Stimulated activated CD4-positive, alpha-beta T cell treated with anti-CD3 and anti-CD28 coated beads, Interleukin-1b, Interleukin-23, amount 100 ng/mL, for 1 hour (primary cell): Measurements from ENCODE around the gene ZNF618.
"Not testable (repeated sequence)": the region's sequence is repeated elsewhere in the genome, so short reads cannot be mapped to it uniquely, and the experiment has no call there.

Experiments used
- DNase-seq, 2 donors: peaks; one replicate each; pipeline ENCODE4 v3.0.0-alpha.2; 2020; ENCODE audit warnings: low read depth in 2 of 2

ZNF618 gene

DNA sequence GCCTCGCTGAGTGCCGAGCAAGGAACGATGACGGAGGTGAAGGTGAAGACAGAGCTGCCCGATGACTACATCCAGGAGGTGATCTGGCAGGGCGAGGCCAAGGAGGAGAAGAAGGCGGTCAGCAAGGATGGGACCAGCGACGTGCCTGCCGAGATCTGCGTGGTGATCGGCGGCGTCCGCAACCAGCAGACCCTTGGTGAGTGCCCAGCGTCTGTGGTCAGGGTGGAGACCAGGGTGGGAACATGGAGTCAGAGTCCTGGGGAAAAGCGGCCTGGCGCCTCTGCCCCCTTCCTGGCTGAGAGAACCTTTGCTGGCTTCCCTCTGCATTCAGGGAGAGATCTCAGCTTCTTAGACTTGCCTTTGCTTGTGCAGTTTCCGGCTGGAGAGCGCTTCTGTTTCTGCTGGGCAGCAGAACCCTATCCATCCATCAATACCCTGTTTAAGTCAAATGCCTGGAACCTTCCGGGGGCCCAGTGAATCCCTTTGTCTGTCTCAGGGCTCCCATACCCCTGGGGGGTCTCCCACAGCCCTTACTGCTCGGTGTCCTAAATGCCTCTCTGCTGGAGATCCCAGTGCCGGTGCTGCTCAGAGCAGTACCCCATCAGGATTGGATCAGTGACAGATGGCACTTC lies 112.4 kb downstream of the ZNF618 start:
- DNase-seq: no peak

DNA sequence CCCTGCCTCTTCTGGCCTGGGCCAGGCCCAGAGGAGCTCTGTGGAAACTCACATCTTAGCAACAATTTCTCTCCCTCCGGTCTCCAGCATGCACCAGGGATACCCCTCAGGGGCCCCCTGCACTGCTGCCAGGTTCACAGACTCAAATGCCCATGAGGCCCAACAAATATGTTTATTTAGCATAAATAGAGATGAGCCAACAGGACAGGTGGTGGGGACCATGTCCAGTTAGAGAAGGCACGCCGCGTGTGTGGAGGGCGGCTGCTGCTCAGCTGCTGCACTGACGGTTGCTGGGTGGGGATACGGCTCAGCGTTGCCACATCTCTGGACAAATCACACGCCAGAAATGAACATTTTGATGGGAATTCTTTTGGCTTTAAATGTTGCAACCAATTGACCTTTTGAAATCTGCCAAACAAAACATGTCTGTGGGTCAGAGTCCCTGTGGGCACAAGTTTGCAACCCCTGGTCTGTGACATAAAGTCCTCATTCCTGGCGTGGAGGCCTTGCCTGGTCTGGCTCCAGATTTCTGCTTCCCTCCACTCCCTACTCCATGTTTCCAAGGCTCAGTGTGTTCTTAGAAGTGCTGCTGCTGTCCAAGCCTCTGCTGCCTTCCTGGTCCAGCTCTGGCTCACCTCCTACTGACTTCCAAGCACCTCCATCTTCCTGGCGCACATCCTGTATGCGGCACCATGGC lies 113.1 kb downstream of the ZNF618 start:
- DNase-seq: no peak

DNA sequence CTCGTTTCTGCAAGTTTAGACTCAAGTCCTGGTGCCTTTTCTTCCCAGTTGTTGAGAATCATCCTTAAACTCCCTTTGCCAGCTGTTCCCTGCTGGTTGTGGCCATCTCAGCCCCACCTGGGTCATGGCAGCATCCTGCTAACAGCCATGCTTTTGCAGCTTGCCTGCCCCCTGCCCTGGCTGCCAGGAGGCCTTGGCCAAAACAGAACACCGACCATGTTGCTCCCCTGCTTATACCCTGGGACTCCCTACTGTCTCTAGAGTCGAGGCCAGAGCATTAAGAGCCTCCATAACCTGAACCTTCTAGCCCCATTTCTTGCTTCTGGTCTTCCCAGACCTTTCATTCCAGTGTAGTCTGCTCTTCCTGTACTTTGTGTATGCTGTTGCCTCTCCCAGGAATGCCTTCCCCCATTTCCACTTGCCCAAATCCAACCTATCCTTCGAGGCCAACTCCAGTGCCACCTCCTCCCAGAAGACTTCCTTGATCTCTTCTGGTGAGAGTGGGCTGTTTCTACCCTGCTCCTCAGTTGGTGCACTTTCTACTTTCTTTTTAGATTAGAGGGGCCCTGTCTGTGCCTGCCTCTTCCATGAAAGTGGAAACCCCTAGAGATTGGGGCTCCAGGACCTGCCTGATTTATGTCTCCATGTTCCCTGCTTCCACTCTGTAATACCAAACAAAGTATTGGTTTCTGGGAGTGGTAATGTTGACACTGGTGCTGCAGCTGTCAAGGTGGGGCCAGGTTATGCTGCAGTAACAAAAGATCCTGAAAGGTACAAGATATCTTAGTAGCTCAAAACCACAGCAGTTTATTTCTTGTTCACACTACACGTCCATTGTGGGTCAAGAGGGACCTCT lies 113.8 kb downstream of the ZNF618 start:
- no peak for DNase-seq

DNA sequence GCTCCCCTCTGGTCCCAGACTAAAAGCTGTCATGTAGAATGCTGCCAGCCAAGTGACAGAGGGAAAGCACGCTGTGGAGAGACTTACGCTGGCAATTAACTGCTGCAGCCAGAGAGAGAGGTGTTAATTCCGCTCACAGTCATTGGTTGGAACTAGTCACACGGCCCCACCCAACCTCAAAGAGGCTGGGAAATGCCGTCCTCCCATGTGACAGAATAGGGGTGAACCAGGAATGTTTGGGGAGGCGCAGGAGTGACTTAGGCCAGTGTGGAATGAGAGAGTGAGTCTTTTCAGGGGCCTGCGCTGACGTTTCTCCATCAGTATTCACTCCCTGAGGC lies 114.4 kb downstream of the ZNF618 start:
- DNase-seq: no peak

DNA sequence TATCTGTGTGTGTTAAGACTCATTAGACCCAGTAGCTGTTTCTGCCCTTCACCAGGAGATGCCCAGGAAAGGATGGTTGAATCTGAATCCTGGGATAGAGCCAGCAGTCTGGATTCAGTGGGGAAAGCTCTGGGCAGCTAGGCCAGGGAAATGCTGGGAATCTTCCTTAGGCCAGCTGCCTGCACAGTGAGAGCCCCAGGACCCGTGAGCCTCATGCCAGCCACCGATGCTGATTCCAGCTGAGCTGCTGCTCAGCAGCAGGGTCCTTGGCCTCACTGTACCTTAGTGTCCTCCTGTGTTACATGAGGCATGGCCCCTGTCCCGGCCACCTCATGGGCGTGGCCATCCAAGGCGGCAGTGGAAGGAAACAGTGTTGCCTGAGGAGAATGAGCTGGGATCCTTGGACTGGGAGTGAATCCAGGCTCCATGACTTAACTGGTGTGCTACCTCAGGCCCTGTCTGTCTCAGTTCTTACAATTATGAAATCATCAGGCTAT lies 114.9 kb downstream of the ZNF618 start:
- DNase-seq: no peak

DNA sequence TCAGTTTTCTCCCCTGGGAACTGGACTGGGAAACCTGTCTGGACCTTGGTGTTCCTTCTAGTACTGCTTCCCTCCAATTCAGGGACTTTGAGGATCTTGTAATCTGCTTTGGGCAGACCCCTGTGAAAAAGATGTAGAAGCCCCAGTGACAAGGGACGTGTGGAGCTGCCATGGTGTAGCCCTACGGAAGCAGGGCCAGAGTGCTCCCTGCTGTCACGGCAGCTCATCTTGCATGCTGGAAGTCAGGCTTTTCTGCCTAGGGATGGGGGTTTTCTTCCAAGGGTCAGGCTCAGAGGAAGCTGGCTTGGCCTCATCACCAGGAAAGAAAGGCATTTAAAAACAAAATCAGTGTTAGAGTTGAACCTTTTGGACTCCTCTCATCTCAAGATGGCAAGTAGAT lies 115.6 kb downstream of the ZNF618 start:
- no peak for DNase-seq

DNA sequence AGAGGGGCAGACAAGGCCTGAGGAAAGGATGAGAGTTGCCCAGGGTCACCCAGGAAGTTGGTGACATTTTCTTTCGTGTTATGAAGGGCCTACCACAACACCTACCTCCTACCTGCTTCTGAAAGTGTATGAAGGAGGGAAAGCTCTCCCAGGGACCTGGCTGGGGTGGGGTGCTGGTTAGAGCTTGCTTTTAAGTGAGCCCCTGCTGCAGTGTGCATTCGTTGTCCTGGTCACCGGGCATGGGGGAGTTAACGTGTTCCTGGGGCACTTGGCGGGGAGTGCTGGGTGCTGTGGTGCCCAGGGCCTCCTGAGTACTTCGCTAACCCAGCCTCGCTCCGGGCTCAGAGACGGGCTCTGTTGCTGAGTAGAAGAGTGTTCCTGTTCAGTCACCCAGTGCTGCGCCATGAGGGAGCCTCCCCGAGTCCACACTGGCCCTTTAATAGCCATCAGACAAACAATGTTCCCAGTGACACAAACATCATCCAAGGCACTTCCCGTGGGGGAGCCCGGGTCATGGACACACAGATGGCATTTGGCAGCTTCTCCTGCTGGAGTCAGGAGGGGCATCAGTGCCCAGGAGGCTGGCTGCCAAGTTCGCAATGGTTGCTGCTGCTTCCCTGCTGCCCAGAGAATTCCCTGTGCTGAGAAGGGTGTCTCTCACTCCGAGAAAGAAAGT lies 116.3 kb downstream of the ZNF618 start:
- DNase-seq: no peak

DNA sequence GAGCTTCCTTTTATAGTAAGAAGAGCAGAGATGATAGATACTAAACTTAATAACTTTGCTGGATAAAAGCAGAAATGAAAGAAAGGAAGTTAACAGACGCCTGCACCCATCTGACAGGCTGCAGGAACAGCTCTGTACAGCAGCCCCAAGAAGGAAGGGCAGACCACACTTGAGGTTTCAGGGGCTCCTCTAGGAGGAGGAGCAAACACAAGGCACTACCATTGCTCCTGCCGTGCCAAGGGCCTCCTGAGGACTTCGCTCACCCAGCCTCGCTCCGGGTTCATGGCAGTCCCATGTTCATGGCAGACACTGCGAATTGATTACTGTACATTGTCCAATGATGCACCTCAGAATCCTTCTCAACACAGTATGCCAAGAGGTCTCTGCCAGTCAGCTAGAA lies 116.9 kb downstream of the ZNF618 start:
- DNase-seq: no peak

DNA sequence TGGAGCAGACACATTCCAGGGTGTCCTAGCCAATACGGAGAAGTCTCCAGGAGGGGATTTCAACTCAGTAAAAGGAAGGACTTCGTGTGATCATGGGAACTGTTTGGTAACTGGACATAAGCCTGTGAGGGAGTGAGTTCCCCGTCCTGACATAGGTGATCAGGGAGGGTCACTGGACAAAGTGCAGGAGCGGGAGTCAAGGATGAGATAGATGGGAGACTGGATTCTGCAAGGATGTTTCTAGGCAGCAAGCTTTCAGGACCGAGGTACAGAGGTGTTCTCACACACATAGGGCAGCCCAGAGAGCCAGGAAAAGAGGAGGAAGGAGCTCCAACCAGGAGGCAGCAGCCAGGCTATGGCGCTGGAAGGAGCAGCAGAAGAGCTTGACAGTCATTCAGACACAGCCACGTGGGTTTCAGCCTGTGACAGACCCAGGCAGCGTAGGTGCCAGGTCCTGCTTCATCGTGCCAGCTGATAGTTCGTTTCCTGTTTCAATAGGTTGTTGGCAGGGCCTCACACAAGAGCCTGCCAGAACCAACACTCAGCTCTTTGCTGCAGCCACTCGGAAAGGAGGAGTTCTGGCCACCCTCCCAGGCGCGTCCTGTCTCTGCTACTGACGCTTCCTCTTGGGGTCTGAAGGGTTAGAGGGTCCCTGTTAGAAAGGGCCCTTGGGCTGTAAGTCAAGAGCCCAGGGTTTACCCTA lies 117.9 kb downstream of the ZNF618 start:
- no peak for DNase-seq

DNA sequence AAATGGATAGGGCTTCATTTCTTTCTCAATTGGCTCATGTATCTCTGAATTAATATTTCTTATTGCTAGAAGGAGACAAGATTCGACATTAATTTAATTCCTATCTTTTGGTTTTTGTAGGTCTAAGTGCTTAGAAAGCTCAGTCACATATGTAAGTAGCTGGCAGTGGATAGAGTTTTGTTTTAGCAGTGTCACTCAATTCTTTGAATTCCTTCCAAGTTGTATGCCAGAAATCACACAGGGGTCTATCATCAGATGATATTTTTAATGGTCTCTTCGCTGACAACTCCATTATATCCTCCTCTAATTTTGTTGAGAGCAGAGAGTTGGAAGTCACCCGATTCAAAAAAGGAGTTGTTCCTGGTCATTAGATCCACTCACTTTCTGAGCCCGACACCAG lies 119.3 kb downstream of the ZNF618 start:
- DNase-seq: no peak

DNA sequence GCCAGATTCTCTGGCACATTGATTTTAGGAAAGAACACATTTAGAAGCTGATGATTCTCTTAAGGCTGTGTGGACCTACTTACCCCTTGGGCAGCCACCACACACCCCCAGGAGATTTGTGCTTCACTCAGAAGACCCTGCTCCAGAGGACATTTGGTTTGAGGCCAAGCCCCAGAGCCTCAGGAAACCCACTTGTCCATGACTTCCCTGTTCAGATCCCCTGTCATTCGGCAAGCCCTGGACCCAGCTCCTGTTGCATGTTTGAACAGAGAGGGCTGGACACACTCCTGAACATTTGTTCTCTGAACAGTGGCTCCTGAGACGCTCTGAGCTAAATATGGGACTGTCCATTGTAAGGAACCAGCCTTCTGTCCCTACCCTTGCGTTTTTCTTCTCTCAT lies 119.9 kb downstream of the ZNF618 start:
- DNase-seq: no peak

DNA sequence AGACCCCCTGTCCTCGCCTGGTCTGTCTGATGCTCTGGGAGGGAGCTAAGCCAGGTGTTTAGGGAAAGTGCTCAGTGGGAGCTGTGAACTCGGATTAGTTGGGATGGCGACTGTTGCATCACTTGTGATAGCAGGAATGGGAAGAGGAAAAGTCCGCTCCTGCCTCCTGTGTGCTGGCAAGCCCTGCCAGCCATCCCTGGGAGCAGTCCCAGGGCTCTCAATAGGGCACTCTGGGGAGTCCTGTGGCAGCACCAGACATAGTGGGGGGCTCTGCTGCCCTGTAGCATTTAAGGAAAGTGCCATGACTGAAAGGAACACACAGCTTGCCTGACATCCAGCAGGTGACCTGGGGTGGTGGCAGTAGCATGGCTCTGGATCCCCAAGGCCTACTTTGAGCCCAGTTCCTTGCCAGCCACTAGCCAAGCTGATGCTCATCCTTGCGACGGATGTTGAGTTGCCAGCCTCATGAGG lies 120.5 kb downstream of the ZNF618 start:
- no peak for DNase-seq

DNA sequence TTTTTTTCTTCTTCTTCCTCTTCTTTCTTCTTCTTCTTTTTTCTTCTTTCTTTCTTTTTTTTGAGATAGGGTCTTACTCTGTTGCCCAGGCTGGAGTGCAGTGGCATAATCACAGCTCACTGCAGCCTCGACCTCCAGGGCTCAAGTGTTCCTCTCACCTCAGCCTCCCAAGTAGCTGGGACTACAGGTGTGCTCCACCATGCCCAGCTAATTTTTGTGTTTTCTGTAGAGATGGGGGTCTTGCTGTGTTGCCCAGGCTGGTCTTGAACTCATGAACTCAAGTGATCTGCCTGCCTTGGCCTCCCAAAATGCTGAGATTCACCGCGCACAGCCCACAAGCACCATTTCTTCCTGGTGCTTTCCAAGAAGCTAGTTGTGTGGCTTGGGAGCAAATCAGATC lies 121.0 kb downstream of the ZNF618 start:
- not testable (repeated sequence) for DNase-seq

DNA sequence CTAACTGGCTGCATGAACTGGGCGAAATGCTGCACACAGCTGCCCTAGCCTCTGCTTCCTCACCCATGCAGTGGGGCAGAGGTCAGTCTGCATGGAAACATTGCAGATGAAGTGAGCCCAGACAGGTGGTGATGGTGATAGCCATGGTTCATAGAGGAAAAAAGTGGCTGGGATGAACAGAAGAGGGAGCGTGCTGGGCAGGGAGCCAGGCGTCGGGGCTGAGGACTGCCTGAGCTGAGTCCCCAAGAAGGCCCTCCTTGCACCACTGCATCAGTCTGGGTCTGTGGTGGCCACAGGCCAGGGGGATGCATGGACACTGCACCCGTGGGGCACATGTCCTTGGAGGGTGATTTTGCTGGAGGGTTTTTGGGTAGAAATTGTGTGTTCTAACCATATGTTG lies 121.5 kb downstream of the ZNF618 start:
- no peak for DNase-seq

DNA sequence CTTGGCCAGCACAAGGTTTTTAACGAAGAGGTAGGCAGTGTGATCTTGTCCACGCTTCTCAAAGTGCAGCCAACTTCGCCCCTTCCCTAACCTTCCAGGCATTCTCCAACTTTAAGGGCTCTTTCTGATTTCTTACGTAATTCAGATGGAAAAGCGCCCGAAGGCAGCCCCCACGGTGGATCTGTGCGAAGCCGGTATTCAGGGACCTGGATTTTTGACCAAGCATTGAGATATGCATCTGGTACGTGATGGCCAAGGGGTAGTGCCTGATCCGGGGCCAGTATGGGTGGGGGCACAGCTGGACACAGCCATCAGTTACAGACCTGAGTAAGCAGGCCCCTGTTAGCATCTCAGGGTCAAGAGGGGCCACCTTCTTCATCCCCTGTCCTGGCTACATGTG lies 122.0 kb downstream of the ZNF618 start:
- no peak for DNase-seq

DNA sequence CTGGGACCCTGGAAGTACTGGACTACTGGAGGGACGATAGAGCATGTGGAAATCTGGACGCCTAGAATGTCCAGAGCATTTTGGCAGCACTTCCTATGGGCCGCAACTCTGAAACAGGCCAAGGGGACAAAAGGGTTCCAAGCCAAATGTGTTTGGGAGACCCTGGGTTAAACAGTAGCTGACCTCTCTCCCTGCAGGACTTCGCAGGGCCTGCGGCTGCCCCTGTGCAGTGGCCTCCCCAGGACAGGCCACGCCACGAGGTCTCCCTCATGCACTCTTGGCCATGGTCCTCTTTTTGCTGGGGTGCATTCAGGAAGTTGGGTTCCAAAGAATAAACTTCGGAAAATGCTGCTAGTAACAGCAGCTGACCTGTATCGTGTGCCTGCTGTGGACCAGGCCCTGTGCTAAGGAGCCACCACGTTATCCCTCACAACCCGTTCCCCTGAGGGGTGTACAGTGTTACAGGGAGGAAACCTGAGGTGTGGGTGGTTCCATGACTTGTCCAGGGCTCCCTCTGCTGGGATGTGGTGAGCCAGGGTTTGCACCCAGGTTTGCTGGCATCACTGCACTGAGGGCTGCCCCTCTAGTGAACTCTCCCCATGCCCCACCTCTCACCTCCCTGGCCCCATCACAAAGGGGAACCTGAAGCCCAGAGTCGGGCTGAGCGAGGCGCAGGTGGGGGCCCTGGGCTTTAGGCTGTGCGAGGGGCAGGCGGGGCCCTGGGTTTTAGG lies 122.6 kb downstream of the ZNF618 start:
- DNase-seq: no peak

DNA sequence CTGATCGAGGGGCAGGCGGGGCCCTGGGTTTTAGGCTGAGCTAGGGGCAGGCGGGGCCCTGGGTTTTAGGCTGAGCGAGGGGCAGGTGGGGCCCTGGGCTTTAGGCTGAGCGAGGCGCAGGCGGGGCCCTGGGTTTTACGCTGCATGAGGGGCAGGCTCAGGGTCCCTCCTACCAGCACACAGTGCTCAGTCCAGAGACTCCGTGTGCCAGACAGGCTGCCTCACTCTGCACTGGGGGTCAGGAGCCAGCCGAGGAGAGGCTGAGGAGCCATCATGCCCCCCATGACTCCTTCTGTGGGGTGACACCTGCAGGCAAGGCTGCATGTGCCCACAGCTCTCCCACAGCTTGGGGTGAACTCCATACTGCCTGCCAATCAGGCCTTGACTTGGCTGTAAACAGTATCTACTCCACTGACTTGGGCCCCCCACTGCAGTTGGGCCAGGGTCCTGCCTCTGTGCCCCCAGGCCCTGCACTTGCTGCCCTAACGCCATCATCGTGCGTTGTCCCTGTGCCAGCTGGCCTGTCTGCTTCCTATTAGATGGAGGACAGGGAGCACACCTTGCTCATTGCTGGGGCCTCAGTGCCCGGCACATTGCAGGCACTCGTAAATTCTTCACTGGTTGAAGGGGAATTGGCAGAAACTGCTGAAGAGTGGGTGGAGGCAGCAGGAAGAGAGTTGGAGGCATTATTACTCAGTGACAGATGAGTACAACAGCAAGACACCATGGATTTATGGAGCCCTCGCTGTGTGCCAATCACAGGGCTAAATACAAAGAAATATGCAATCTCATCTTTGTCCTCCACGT lies 123.3 kb downstream of the ZNF618 start:
- DNase-seq: no peak

DNA sequence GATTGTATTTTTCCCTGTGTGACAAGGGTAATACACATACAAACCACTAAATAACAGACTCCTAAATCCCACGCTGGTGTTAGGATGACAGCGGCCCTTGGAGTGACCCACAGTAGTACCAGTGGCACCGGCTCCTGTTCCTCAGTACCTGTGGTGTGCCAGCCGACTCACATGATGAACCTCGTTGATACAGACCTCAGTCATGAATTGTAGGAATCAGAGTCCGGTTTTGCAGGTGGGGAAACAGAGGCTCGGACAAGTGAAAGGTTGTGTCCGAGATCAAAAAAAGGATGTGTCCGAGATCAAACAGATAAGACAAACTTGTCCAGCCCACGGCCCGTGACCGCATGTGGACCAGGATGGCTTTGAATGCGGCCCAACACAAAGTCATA lies 124.0 kb downstream of the ZNF618 start:
- no peak for DNase-seq

DNA sequence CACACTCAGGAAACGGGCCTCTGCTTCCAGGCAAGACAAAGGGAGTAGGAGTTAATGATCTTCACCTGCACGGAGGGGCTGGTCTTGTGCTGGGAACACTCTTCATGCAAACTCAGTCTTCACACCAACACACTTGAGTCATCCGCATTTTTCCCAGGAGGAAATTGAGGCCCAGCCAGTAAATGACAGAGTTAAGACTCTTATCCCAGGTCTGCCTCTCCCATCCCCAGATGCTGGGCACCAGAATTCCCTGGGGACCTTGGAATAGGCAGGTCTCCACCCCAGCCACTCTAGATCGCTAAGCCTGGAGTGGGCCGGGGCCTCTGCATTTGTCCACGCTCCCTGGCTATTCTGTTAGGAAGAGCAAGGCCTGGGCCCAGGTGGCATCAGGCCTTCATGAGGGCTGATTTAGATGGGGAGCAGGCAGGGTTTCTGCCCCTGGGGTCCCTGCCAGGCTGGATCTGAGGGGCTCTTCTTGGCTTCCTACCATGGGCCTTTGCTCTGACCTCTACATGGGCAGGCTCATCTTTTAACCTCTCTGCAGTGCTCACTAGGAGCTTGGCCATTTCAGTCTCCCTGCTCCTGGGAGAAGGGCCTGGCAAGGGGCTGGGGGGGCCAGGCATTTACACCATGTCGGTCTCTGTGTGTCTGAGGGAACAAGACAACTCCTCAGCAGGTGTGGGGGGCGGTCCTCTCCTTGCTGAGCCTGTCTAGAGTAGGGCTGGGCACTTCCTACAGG lies 124.7 kb downstream of the ZNF618 start:
- no peak for DNase-seq

DNA sequence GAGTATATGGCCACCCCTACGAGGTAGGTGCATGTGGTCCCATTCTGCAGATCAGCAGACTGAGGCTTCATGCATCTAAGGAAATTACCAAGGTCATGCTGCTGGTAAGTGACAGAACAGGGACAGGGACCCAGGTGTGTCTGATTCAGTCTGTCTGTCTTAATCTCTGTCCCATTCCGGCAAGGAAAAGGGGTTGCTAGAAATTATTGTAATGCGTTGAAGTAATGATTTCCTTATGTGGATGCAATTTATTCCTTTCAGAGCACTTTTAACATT lies 125.2 kb downstream of the ZNF618 start:
- DNase-seq: no peak
